GM19035 (cell line): Measurements from ENCODE around the gene FRA10AC1.
"Not testable (repeated sequence)": the region's sequence is repeated elsewhere in the genome, so short reads cannot be mapped to it uniquely, and the experiment has no call there.

Experiments used
- ATAC-seq: cut with Tn5 transposase; IDR thresholded peaks from one replicate; pipeline ENCODE4 v1.9.1; 2021; ENCODE audit not compliant: unreplicated experiment

FRA10AC1 gene

DNA sequence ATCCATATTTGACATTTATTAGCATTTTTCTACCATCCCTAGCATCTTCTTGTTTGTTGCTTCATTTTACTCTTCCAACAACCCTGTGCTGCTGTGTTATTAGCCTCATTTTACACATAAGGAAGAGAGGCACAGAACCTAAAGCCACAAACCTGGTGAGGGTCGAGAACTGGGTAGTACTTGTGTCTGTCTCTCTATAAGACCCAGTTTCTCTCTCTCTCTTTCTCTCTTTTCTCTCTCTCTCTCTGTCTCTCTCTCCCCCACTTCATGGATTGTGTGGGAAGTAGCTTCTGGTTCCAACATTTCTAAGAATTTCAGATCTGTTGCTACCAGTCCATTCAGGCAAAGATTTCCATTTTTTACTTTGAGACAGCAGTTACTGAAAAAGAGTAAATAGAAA is 1.4 kb upstream of the FRA10AC1 start:
- ATAC-seq: no peak

GRCh38 chr10:93703066-93703465 is 674 bp upstream of the FRA10AC1 start:
- ATAC-seq: peak; percentile 12

DNA sequence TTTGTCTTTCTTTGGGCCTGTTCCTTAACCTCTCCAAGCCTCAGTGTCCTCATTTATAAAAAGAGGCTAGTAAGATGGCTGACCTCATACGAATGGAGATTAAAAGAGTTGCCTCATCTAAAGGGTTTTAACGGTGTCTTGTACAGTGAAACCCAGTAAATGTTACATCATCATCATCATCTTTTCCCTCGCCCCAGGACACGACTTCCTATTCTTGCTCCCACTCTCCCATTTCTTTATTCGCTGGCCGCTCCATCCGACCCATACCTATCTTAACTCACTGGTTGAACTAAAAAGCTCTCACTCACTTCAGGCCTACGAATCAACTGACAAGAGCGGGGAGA is 554 bp downstream of the FRA10AC1 start:
- ATAC-seq: peak; percentile 19

- no peak for ATAC-seq
Measured at GRCh38 chr10:93697207-93697606, 5.2 kb downstream of the FRA10AC1 start.

GRCh38 chr10:93696582-93696981 is 5.8 kb downstream of the FRA10AC1 start:
- ATAC-seq: not testable (repeated sequence)

DNA sequence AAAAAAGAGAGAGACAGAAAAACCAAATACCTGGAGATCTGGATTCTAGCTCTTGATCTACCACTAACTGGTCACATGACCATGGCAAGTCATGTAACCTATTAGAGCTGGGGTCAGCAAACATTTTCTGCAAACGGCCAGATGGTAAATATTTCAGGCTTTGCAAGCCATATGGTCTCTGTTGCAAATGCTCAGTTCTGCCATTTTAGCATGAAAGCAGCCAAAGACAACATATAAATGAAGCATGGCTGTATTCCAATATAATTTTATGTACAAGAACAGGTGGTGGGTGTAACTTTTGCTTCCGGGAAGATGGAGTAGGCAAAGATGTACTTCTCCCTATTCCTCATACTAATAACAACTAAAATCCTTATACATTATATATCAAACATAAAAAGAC is 6.7 kb downstream of the FRA10AC1 start:
- ATAC-seq: no peak

- ATAC-seq: no peak
Measured at GRCh38 chr10:93687737-93688136, 14.7 kb downstream of the FRA10AC1 start.

DNA sequence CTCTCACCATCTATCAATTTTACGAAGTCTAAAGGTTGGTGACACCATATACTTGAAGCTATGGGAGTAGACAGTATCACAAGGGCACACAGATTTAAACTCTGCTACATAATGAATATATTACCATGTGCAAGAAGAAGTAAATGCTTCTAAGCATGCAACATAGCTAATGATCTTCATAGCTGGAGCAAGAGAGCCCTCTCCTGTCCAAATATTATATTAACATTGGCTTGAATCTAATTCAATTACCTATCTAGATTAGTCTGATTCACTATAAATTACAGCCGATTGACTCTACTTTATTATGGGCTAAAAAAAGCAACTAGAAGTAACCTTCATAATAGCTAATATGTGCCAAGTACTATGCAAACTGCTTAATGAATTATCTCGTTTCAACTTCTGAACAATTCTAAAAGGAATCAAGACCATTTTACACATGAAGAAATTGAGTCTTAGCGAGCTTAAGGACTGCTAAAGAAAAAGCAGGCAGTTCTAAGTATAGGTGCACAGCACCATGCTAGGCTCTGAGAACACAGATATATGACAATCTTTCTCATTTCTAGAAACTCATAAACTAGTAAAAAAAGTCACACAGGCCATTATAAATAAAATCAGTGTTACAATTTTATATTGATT is 21.9 kb downstream of the FRA10AC1 start:
- ATAC-seq: no peak

GRCh38 chr10:93678805-93679587 is 23.4 kb downstream of the FRA10AC1 start:
- no peak for ATAC-seq

DNA sequence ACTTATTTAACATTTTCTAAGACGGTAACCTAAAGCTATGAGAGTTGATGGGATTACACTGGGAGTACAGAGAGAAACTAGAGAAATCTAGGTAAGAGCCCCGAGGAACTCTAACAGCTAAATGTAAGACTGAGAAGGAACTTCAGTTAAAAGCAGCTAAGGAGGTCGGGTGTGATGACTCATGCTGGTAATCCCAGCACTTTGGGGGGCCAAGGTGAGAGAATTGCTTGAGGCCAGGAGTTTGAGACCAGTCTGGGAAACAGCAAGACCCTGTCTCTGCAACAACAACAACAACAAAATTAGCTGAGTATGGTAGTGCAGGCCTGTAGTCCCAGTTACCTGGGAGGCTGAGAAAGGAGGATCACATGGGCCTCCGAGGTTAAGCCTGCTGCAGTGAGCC is 24.0 kb downstream of the FRA10AC1 start:
- ATAC-seq: no peak

DNA sequence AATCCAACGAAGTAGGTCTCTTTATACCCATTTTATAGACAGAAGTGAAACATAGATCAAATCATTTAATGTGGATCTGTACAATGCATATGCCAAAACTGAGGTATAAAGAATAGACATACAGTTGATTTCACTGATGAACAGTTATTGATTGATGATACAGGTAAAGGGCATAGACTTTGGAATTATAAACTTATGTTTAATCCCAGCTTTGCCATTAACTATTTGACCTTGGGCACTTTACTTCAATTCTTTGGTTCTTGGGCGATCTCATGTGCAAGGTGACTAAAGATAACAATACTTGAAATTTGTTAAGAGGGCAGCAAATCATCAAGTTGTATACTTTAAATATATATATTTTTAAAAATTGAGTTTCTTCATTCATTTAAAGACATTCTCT is 28.6 kb downstream of the FRA10AC1 start:
- no peak for ATAC-seq

DNA sequence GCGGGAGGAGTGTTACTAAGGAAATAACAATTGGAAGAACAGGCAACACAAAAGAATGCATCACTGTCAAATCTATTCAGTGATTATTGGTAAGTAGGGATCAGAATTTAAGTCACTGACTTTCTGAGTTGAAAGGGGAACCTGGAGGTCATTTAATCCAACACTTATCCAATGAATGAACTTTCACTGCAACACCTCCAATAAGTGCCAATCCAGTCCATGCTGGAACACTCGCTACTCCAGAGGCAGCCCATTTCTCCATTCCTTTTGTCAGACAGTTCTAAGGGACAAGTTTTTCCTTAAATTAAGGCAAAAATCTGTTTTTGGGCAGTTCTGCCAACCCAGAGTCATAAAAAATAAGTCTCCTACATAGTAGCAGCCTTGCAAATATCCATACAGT is 29.5 kb downstream of the FRA10AC1 start:
- no peak for ATAC-seq

GRCh38 chr10:93672022-93672678 is 30.2 kb downstream of the FRA10AC1 start:
- no peak for ATAC-seq

DNA sequence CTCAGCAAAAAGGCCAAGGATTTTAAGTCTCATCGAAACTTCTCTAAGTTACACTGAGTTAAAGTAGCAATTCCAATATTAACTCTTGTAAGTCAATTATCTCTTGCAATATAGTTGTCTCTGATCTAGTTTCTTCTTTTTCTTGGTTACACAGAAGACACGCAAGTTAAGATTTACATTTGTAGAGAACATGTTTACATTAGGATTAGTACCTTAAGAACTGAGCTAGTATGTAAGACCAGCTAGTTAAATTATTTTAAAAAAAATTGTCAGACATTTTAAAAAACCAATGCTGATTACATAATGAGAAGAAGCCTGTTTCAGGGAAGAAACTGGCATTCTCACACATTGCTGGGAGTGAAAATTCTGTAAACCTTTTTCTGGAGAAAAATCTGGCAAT is 31.4 kb downstream of the FRA10AC1 start:
- ATAC-seq: no peak

- no peak for ATAC-seq
Measured at GRCh38 chr10:93670372-93670771, 32.0 kb downstream of the FRA10AC1 start.

- ATAC-seq: no peak
Measured at GRCh38 chr10:93667795-93668194, 34.6 kb downstream of the FRA10AC1 start.

DNA sequence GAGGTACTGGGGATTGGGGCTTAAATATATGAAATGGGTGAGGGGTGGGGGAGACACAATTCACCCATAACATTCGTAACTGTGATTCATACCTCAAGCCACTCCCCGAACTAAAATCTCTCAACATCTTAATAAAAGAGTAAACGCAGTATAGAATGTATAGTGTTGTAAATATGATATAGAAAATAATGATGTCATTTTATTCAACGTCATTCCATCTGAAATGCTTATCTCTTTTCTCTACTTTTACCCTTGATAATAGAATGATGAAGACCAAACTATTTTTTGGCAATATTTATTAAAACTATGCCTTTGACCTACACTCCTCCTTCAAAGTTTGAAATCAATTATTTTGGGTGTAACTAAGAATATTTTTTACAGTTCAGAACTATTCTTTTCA is 36.4 kb downstream of the FRA10AC1 start:
- ATAC-seq: no peak

DNA sequence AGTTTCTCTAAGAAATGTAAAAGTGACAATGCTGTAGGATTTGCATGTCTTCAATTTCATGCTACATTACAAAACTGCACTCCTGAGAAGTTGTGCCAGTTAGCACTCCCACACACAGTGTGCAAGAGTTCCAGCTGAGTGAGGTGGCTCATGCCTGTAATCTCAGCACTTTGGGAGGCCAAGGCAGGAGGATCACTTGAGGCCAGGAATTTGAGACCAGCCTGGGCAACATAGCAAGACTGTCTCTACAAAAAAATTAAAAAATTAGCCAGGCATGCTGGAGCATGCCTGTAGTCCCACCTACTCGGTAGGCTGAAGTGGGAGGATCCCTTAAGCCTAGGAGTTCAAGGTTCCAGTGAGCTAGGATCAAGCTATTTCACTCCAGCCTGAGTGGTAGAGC is 44.6 kb downstream of the FRA10AC1 start:
- ATAC-seq: no peak

DNA sequence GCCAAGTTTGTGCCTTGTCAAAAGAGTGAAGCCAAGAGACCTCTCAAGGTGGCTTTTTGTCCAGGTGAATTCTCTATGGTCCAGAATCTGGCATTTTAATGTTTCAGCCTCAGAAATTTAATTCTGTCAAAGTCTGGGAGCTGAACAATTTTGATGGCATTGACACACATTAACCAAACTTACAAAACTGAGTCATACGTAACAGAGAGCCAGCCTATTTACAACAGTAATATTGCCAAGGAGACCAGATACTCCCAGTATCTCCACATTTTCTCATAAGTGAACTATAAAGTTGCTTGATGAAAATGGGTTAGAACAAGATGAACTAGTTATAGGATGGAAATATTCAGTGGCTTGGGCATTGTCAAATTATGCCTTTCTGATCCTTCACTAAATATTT is 46.2 kb downstream of the FRA10AC1 start:
- no peak for ATAC-seq

DNA sequence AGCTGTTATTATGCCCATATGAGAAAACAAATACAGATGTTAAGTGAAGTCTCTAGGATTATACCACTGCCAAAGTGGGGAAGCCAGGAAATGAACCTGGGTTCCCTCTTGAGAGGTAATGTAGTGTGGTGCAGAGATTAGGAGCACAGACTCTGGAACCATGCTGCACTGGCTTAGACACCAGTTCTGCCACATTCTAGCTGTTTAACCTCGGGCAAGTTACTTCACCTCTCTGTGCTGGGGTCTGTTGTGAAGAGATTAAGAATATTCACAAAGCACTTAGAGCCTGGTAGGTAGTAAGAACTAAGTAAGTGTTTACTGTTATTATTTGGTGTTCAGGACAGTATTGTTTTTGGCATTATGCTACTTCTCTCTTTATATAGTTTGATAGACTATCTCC is 48.2 kb downstream of the FRA10AC1 start:
- ATAC-seq: no peak

DNA sequence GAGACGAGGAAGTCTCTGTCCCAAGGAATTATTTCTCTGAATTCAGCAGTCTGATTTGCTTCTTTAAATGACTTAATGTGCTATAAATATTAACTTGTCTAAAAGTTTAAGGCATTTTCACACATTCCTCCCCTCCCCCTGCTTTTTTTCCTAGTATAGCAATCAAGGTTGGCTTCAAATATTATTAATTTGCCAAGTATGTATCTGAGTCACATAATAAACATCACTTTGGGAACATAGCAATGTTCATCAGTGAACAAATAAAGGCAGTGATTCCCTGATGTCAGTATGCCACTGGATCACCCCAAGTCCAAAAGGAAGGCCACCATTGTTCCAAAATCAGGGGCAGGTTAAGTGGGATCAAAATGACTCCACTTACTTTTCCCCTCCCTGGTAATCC is 49.5 kb downstream of the FRA10AC1 start:
- ATAC-seq: no peak

DNA sequence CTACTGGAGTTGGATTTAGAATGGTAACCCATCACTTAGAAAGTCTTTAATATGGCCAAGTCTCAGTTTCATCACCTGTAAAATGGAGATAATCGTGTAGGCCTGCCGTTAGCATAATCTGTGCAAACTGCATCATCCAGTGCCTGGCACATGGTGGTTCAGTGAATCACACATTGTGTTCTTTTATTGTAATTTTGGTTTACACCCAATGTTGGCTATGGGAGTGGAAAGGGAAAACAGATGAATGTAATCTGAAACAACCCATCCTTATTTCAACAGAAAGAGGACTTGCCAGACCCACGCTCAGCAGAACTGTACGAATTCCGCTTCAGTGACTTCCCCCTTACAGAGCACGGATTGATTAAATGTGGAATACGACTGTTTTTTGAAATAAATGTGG is 62.6 kb downstream of the FRA10AC1 start:
- no peak for ATAC-seq
